Epithelial cell of esophagus (primary cell): Measurements from ENCODE around the gene CPAMD8.

Experiments
- DNase-seq: peaks from one replicate; pipeline ENCODE4 v3.0.0; 2010; ENCODE audit warnings: low read depth
- H3K4me3 ChIP-seq: 2 replicates; pipeline ENCODE4 v1.5.1; 2011; ENCODE audit warnings: mild to moderate bottlenecking, low read length, control low read depth
- TF ChIP-seq, protein P1 (sequence below): IDR thresholded peaks from 2 replicates; pipeline ENCODE4 v1.5.1; 2011; ENCODE audit warnings: low read depth, mild to moderate bottlenecking, low read length, control low read depth, inconsistent platforms; ENCODE audit not compliant: insufficient read depth; ENCODE audit errors: missing control alignments

CPAMD8 gene

DNA sequence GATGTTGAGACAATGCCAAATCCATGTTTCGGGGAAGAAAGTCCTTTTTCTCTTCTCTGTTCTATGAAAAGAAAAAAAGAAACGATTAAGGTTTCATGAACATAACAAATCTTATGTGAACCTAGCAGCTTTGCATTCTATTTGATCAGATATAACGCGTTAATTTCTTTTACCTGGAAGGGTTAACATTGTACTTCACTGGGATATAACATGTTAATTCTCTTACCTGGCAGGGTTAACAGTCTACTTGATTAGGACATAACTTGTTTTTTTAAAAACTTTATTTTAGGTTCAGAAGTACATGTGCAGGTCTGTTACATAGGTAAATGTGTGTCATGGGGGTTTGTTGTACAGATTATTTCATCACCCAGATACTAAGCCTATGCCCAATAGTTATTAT lies 68.8 kb downstream of the CPAMD8 start:
- TF ChIP-seq, protein P1, sequence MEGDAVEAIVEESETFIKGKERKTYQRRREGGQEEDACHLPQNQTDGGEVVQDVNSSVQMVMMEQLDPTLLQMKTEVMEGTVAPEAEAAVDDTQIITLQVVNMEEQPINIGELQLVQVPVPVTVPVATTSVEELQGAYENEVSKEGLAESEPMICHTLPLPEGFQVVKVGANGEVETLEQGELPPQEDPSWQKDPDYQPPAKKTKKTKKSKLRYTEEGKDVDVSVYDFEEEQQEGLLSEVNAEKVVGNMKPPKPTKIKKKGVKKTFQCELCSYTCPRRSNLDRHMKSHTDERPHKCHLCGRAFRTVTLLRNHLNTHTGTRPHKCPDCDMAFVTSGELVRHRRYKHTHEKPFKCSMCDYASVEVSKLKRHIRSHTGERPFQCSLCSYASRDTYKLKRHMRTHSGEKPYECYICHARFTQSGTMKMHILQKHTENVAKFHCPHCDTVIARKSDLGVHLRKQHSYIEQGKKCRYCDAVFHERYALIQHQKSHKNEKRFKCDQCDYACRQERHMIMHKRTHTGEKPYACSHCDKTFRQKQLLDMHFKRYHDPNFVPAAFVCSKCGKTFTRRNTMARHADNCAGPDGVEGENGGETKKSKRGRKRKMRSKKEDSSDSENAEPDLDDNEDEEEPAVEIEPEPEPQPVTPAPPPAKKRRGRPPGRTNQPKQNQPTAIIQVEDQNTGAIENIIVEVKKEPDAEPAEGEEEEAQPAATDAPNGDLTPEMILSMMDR: no peak
- no peak overlapping the region for H3K4me3 ChIP-seq
- no peak for DNase-seq

DNA sequence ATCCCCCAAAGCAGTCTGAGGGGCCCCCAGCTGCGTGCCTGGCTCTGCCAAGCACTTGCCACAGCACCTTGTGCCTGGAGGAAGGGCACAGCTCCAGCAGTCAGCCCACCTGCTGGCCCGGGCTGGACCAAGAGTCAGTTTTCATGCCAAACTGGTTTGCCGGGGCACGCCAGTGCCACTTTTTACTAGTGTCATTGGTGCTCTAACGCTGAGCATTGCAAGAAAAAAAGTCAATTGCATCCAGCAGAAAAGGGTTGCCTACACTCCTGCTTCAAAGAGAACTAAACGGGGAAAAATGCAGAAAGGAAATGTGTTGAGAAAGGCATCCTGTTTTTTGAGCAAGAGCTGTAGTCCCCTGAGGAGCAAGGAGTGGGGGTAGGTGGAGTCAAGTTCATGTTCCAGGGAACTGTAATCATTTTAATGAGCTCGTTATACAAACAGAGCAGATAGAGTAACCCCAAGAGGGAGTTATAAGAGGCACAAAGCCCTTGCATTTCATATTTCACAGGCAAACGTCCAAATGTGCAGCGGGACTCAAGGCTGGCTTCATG lies 69.4 kb downstream of the CPAMD8 start:
- H3K4me3 ChIP-seq: no peak overlapping the region
- TF ChIP-seq, protein P1: no peak
- DNase-seq: peak; percentile 30

DNA sequence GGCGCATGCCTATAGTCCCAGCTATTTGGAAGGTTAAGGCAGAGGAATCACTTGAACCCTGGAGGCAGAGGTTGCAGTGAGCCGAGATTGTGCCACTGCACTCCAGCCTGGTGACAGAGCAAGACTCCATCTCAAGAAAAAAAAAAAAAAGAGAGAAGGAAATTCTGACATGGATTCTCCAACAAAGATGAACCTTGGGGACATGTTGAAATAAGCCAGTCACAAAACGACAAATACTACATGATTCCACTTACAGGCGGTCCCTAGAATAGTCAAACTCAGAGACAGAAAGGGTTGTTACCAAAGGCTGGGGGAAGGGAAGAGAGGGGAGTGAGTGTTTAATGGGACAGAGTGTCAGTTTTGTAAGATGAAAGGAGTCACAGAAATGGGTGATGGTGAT lies 71.4 kb downstream of the CPAMD8 start:
- TF ChIP-seq, protein P1: no peak
- peak; percentile 16 for DNase-seq
- H3K4me3 ChIP-seq: no peak overlapping the region

DNA sequence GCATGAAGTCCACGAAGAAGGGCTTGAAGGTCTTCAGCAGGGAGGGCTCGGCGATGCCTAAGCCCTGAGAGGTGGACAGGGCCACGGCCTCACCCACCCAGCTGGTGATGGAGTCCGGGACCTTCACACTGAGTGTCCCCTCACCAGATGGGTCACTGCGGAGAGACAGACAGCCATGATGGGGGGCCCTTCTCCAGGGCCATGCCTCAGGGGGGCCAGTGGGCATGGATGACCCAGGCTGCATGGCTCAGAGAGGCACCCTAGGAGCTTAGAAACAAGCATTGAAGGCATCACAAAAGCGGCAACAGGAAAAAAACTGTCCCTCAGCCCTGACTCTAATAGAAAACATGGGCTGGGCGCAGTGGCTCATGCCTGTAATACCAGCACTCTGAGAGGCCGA lies 74.6 kb downstream of the CPAMD8 start:
- H3K4me3 ChIP-seq: no peak overlapping the region
- no peak for DNase-seq
- TF ChIP-seq, protein P1: no peak

DNA sequence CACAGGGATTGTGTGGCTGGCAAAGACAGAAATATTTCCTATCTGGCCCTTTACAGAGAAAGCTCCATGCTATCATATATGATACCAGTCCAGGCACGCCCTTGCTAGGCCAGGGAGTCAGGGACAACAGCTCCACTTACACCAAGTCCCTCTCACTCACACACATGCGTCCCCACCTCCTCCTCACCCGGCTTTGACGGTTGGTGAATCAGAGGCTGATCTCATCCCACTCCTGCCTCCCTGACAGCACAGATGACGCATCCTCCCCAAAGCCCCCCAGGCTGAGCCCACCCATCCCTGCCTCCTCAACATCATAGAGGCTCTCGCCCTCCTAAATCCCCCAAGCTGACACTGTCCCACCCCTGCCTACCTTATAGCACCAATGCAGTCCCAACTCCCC lies 75.1 kb downstream of the CPAMD8 start:
- DNase-seq: peak; percentile 89
- TF ChIP-seq, protein P1: no peak
- H3K4me3 ChIP-seq: no peak overlapping the region

DNA sequence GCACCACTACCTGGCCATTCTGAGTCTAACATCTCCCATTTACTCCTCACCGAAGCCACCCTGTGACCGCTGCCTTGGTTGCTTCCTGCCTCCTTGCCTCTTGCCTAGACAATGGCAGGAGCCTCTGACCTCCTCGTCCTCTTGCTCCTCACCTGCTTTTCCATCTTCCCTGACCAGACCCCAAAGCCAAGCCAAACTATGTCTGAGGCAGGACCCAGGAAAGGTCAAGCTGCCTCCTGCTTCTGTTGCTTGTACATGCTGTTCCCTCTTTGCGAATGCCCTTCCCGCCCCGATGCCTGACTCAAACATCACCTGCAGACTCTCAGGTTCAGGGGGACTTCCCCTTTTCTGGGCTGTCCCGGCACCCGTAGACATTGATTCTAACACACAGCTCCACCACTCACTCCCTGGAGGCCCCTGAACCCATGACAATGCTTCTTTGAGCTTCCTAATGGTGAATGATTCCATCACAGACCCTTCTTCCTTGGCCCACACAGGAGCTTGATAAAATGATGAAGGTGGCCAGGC lies 77.0 kb downstream of the CPAMD8 start:
- no peak overlapping the region for H3K4me3 ChIP-seq
- TF ChIP-seq, protein P1: no peak
- DNase-seq: no peak
